MM.1S (cell line): ENCODE data around the gene PAX7.

ENCODE experiments used
- DNase-seq: peaks from one replicate; pipeline ENCODE4 v3.0.0-alpha.2; 2015
- H2AFZ ChIP-seq: fragments of 300-600 bp; sonication (generic); 2 replicates; pipeline ENCODE4 v1.6.0; 2016; ENCODE audit warnings: antibody characterized with exemption, low read length
- H3F3A ChIP-seq: fragments of 300-600 bp; sonication (generic); 2 replicates; pipeline ENCODE4 v1.6.1; 2016; ENCODE audit warnings: mild to moderate bottlenecking, antibody characterized with exemption, low read length, moderate library complexity, mixed read lengths; ENCODE audit not compliant: insufficient read depth
- H3K27ac ChIP-seq: fragments of 300-600 bp; sonication (generic); 2 replicates; pipeline ENCODE4 v1.5.1; 2016; ENCODE audit warnings: mild to moderate bottlenecking, low read length
- H3K27me3 ChIP-seq: fragments of 300-600 bp; sonication (generic); replicated peaks from 2 replicates; pipeline ENCODE4 v1.6.0; 2016; ENCODE audit warnings: low read length; ENCODE audit not compliant: insufficient read depth
- H3K36me3 ChIP-seq: fragments of 300-600 bp; sonication (generic); replicated peaks from 2 replicates; pipeline ENCODE4 v1.6.1; 2016; ENCODE audit warnings: mild to moderate bottlenecking, low read length, mixed read lengths; ENCODE audit not compliant: insufficient read depth
- H3K4me1 ChIP-seq: fragments of 300-600 bp; sonication (generic); 2 replicates; pipeline ENCODE4 v1.6.1; 2016; ENCODE audit warnings: low read length, mixed read lengths
- H3K4me2 ChIP-seq: fragments of 300-600 bp; sonication (generic); 2 replicates; pipeline ENCODE4 v1.6.0; 2016; ENCODE audit warnings: low read depth, low read length
- H3K4me3 ChIP-seq: fragments of 300-600 bp; sonication (generic); 2 replicates; pipeline ENCODE4 v1.5.1; 2016; ENCODE audit warnings: low read length, mixed read lengths
- H3K79me2 ChIP-seq: fragments of 300-600 bp; sonication (generic); 2 replicates; pipeline ENCODE4 v1.6.1; 2016; ENCODE audit warnings: mixed run types, low read length, mixed read lengths
- H3K9ac ChIP-seq: fragments of 300-600 bp; sonication (generic); 2 replicates; pipeline ENCODE4 v1.6.1; 2016; ENCODE audit warnings: low read length, mixed read lengths
- H3K9me2 ChIP-seq: fragments of 300-600 bp; sonication (generic); replicated peaks from 2 replicates; pipeline ENCODE4 v1.6.1; 2016; ENCODE audit warnings: mild to moderate bottlenecking, low read length, mixed read lengths; ENCODE audit not compliant: insufficient read depth
- H3K9me3 ChIP-seq: fragments of 300-600 bp; sonication (generic); replicated peaks from 2 replicates; pipeline ENCODE4 v1.6.1; 2016; ENCODE audit warnings: mild to moderate bottlenecking, low read length, mixed read lengths; ENCODE audit not compliant: insufficient read depth
- H4K20me1 ChIP-seq: fragments of 300-600 bp; sonication (generic); 2 replicates; pipeline ENCODE4 v1.6.1; 2016; ENCODE audit warnings: mild to moderate bottlenecking, low read length, moderate library complexity, mixed read lengths; ENCODE audit not compliant: insufficient read depth
- CTCF ChIP-seq: fragments of 300-600 bp; sonication (generic); IDR thresholded peaks from 2 replicates; pipeline ENCODE4 v1.5.1; 2016; ENCODE audit warnings: antibody characterized with exemption, low read length, mixed read lengths
- EZH2 ChIP-seq: fragments of 300-600 bp; sonication (generic); optimal IDR thresholded peaks from 2 replicates; pipeline ENCODE3; 2017; ENCODE audit warnings: low read depth, mild to moderate bottlenecking, antibody characterized with exemption, low read length, mixed read lengths
- EZH2phosphoT487 ChIP-seq: fragments of 300-600 bp; sonication (generic); IDR thresholded peaks from 2 replicates; pipeline ENCODE4 v1.6.1; 2018; ENCODE audit warnings: antibody characterized with exemption, low read length

PAX7 gene

GRCh38 chr1:18783705-18784481 is 153.2 kb downstream of the PAX7 start:
- no peaks in the 10 kb centered on the region for H3K79me2 ChIP-seq
- no peak overlapping the region for H3K9ac ChIP-seq
- DNase-seq, result no peak
- no peak overlapping the region for H3K4me3 ChIP-seq
- H3K27me3 ChIP-seq, result peaks cover 92% of the 10 kb centered on the region
- H3K4me2 ChIP-seq, result no peak overlapping the region
- no peaks in the 10 kb centered on the region for H3K36me3 ChIP-seq
- no peaks in the 10 kb centered on the region for H3K4me1 ChIP-seq
- no peak overlapping the region for H2AFZ ChIP-seq
- no peaks in the 10 kb centered on the region for H3F3A ChIP-seq
- H3K9me2 ChIP-seq, result no peaks in the 10 kb centered on the region
- H3K9me3 ChIP-seq, result no peaks in the 10 kb centered on the region
- H4K20me1 ChIP-seq, result no peaks in the 10 kb centered on the region
- TF ChIP-seq EZH2 (no peak), CTCF (no peak), EZH2phosphoT487 (no peak)
- H3K27ac ChIP-seq, result no peak overlapping the region

- no peak overlapping the region for H3K4me2 ChIP-seq
- no peaks in the 10 kb centered on the region for H4K20me1 ChIP-seq
- H3K27me3 ChIP-seq, result peaks cover 92% of the 10 kb centered on the region
- no peak for DNase-seq
- no peak overlapping the region for H3K4me3 ChIP-seq
- H3K79me2 ChIP-seq, result no peaks in the 10 kb centered on the region
- H3K9me2 ChIP-seq, result no peaks in the 10 kb centered on the region
- no peaks in the 10 kb centered on the region for H3K4me1 ChIP-seq
- H3K9ac ChIP-seq, result no peak overlapping the region
- H3K27ac ChIP-seq, result no peak overlapping the region
- no peaks in the 10 kb centered on the region for H3K36me3 ChIP-seq
- no peaks in the 10 kb centered on the region for H3K9me3 ChIP-seq
- TF ChIP-seq EZH2phosphoT487 (no peak), CTCF (no peak), EZH2 (no peak)
- no peak overlapping the region for H2AFZ ChIP-seq
- no peaks in the 10 kb centered on the region for H3F3A ChIP-seq
These were observed 153.8 kb downstream of the PAX7 start for GRCh38 chr1:18784482-18784831.

- no peaks in the 10 kb centered on the region for H4K20me1 ChIP-seq
These were observed 155.5 kb downstream of the PAX7 start for GRCh38 chr1:18786149-18786548.

More at GRCh38 chr1:18786149-18786548, 155.5 kb downstream of the PAX7 start:
- H3K27me3 ChIP-seq, result peaks cover 92% of the 10 kb centered on the region
- no peak for DNase-seq
- H3K27ac ChIP-seq, result no peak overlapping the region
- no peaks in the 10 kb centered on the region for H3K9me3 ChIP-seq
- H3K79me2 ChIP-seq, result no peaks in the 10 kb centered on the region
- TF ChIP-seq EZH2phosphoT487 (no peak), EZH2 (no peak), CTCF (no peak)
- no peaks in the 10 kb centered on the region for H3K9me2 ChIP-seq
- H3F3A ChIP-seq, result no peaks in the 10 kb centered on the region
- no peak overlapping the region for H3K9ac ChIP-seq
- H3K36me3 ChIP-seq, result no peaks in the 10 kb centered on the region
- H3K4me3 ChIP-seq, result no peak overlapping the region
- H3K4me1 ChIP-seq, result no peaks in the 10 kb centered on the region
- no peak overlapping the region for H3K4me2 ChIP-seq
- H2AFZ ChIP-seq, result no peak overlapping the region
